WTC11 (cell line): ENCODE measurements around the gene DNAI7. TPM values are rescaled to one million over a fixed set of nuclear protein-coding genes. Genes with fewer than 3 reads are reported as not detected.

ENCODE experiments used
- ATAC-seq: fragments of 200-7000 bp; cut with Tn5 transposase; 2 replicates; pipeline ENCODE4 v1.10.0; 2021; ENCODE audit warnings: mild to moderate bottlenecking, moderate library complexity
- CTCF ChIA-PET: fragments of 300-600 bp; sonication (Branson Sonifier 250); formaldehyde crosslinking; loops from one replicate; lab custom pipeline; 2021; ENCODE audit warnings: antibody characterized with exemption; lab: Charles Lee
- POLR2A ChIA-PET: fragments of 350-600 bp; sonication (Branson Sonifier 250); formaldehyde crosslinking; loops from one replicate; lab custom pipeline; 2021; ENCODE audit warnings: antibody characterized with exemption; lab: Charles Lee
- DNase-seq: peaks from one replicate; pipeline ENCODE4 v3.0.0; 2021; ENCODE audit warnings: low spot score
- H3K27ac Mint-ChIP-seq: 2 replicates; pipeline ENCODE4 v1.8.0; 2021; ENCODE audit warnings: mixed read lengths
- H3K27me3 Mint-ChIP-seq: 2 replicates; pipeline ENCODE4 v1.8.0; 2021; ENCODE audit warnings: low read depth, mild to moderate bottlenecking, moderate library complexity, mixed read lengths
- H3K36me3 Mint-ChIP-seq: 2 replicates; pipeline ENCODE4 v1.8.0; 2021; ENCODE audit warnings: mixed read lengths
- H3K4me1 Mint-ChIP-seq: 2 replicates; pipeline ENCODE4 v1.8.0; 2022; ENCODE audit warnings: mixed read lengths
- H3K4me3 Mint-ChIP-seq: 2 replicates; pipeline ENCODE4 v1.8.0; 2021; ENCODE audit warnings: mild to moderate bottlenecking, moderate library complexity, mixed read lengths
- H3K9me3 Mint-ChIP-seq: 2 replicates; pipeline ENCODE4 v1.8.0; 2021; ENCODE audit warnings: mixed read lengths
- E2F4 ChIP-seq: sonication (generic); formaldehyde crosslinking; IDR thresholded peaks from 2 replicates; pipeline ENCODE4 v1.8.1; 2022; ENCODE audit warnings: low read depth, mild to moderate bottlenecking, moderate library complexity, missing genetic modification reagents, borderline replicate concordance
- FOXJ3 ChIP-seq: sonication (generic); formaldehyde crosslinking; IDR thresholded peaks from 2 replicates; pipeline ENCODE4 v1.9.0; 2021; ENCODE audit warnings: missing genetic modification reagents, mild to moderate bottlenecking, borderline replicate concordance
- FOXP4 ChIP-seq: sonication (generic); formaldehyde crosslinking; IDR thresholded peaks from 2 replicates; pipeline ENCODE4 v1.8.0; 2022; ENCODE audit warnings: mild to moderate bottlenecking, missing genetic modification reagents
- GABPB1 ChIP-seq: sonication (generic); formaldehyde crosslinking; IDR thresholded peaks from 2 replicates; pipeline ENCODE4 v1.8.1; 2023; ENCODE audit warnings: mild to moderate bottlenecking, missing genetic modification reagents
- IRF2 ChIP-seq: sonication (generic); formaldehyde crosslinking; IDR thresholded peaks from 2 replicates; pipeline ENCODE4 v1.8.0; 2022; ENCODE audit warnings: low read depth, missing genetic modification reagents, borderline replicate concordance
- MXD4 ChIP-seq: fragments of 250-450 bp; sonication (Bioruptor Pico); IDR thresholded peaks from 2 replicates; pipeline ENCODE4 v1.8.0; 2021; ENCODE audit warnings: mild to moderate bottlenecking, moderate library complexity, borderline replicate concordance
- NR1H2 ChIP-seq: sonication (generic); formaldehyde crosslinking; IDR thresholded peaks from 2 replicates; pipeline ENCODE4 v1.9.0; 2021; ENCODE audit warnings: mild to moderate bottlenecking, moderate library complexity, missing genetic modification reagents
- OVOL2 ChIP-seq: fragments of 250-450 bp; sonication (Bioruptor Pico); IDR thresholded peaks from 2 replicates; pipeline ENCODE4 v1.9.0; 2021; ENCODE audit warnings: mild to moderate bottlenecking, borderline replicate concordance
- SMAD3 ChIP-seq: sonication (generic); formaldehyde crosslinking; IDR thresholded peaks from 2 replicates; pipeline ENCODE4 v1.8.0; 2022; ENCODE audit warnings: missing genetic modification reagents, mild to moderate bottlenecking, borderline replicate concordance
- SOX15 ChIP-seq: fragments of 250-450 bp; sonication (Bioruptor Pico); IDR thresholded peaks from 2 replicates; pipeline ENCODE4 v1.9.0; 2021; ENCODE audit warnings: mild to moderate bottlenecking
- STAT6 ChIP-seq: sonication (generic); formaldehyde crosslinking; conservative IDR thresholded peaks from 2 replicates; pipeline ENCODE4 v1.8.1; 2023; ENCODE audit warnings: mild to moderate bottlenecking, low read depth, missing genetic modification reagents, moderate library complexity
- TEAD1 ChIP-seq: sonication (generic); formaldehyde crosslinking; IDR thresholded peaks from 2 replicates; pipeline ENCODE4 v1.8.0; 2022; ENCODE audit warnings: mild to moderate bottlenecking, missing genetic modification reagents
- ZBTB21 ChIP-seq: sonication (generic); formaldehyde crosslinking; IDR thresholded peaks from 2 replicates; pipeline ENCODE4 v1.8.1; 2023; ENCODE audit warnings: mild to moderate bottlenecking, missing genetic modification reagents, borderline replicate concordance
- ZBTB43 ChIP-seq: sonication (generic); formaldehyde crosslinking; IDR thresholded peaks from 2 replicates; pipeline ENCODE4 v1.8.1; 2023; ENCODE audit warnings: mild to moderate bottlenecking, missing genetic modification reagents
- ZMAT4 ChIP-seq: fragments of 250-450 bp; sonication (Bioruptor Pico); IDR thresholded peaks from 2 replicates; pipeline ENCODE4 v1.9.0; 2021; ENCODE audit warnings: mild to moderate bottlenecking
- ZNF121 ChIP-seq: sonication (generic); formaldehyde crosslinking; IDR thresholded peaks from 2 replicates; pipeline ENCODE4 v1.8.0; 2023; ENCODE audit warnings: missing genetic modification reagents
- total RNA-seq: library from RNA; stranded (reverse); gene quantifications from 3 replicates; pipeline ENCODE4 v1.2.3, GENCODE V29; 2021

The DNAI7 gene
- total RNA-seq, 1 experiment from 2014 or later, result not detected

GRCh38 chr12:25187781-25188180 is 7.2 kb downstream of the DNAI7 start:
- no peak overlapping the region for H3K27ac Mint-ChIP-seq
- H3K36me3 Mint-ChIP-seq, result no peaks in the 10 kb centered on the region
- CTCF ChIA-PET, result no interaction called here
- no peaks in the 10 kb centered on the region for H3K4me1 Mint-ChIP-seq
- DNase-seq (no peak), ATAC-seq (no peak)
- no peaks in the 10 kb centered on the region for H3K27me3 Mint-ChIP-seq
- TF ChIP-seq ZBTB21 (no peak), MXD4 (no peak), GABPB1 (no peak)
- H3K4me3 Mint-ChIP-seq, result no peak overlapping the region
- no peaks in the 10 kb centered on the region for H3K9me3 Mint-ChIP-seq
- POLR2A ChIA-PET, result no interaction called here

GRCh38 chr12:25186788-25187402 is 8.1 kb downstream of the DNAI7 start:
- ATAC-seq (no peak), DNase-seq (no peak)
- Mint-ChIP-seq H3K9me3 (no peaks in the 10 kb centered on the region), H3K36me3 (no peaks in the 10 kb centered on the region), H3K4me1 (no peaks in the 10 kb centered on the region), H3K4me3 (no peak overlapping the region), H3K27ac (no peak overlapping the region), H3K27me3 (no peaks in the 10 kb centered on the region)
- ChIA-PET POLR2A (no interaction called here), CTCF (no interaction called here)
- TF ChIP-seq ZMAT4 (CRISPR knock-in tag) (no peak), SOX15 (CRISPR knock-in tag) (no peak), ZNF121 (no peak), SMAD3 (CRISPR knock-in tag) (no peak), STAT6 (CRISPR knock-in tag) (no peak), OVOL2 (CRISPR knock-in tag) (no peak), FOXP4 (CRISPR knock-in tag) (no peak), ZBTB43 (CRISPR knock-in tag) (no peak), TEAD1 (CRISPR knock-in tag) (no peak), FOXJ3 (CRISPR knock-in tag) (no peak), E2F4 (CRISPR knock-in tag) (no peak), ZBTB21 (no peak), IRF2 (CRISPR knock-in tag) (no peak), NR1H2 (CRISPR knock-in tag) (no peak)
